HG03045 (cell line): Measurements from ENCODE around the gene YARS2.

Experiments used
- ATAC-seq: cut with Tn5 transposase; IDR thresholded peaks from one replicate; pipeline ENCODE4 v1.9.1; 2021; ENCODE audit warnings: mild to moderate bottlenecking, moderate library complexity; ENCODE audit not compliant: unreplicated experiment

The YARS2 gene

GRCh38 chr12:32755654-32756475 is at the start of gene YARS2:
Gene YARS2, minus strand, starts transcription at chr12:32755897. Its CDS starts 23 bp downstream, at chr12:32755874.
- peak; percentile 94 for ATAC-seq

- ATAC-seq, result no peak
Observed at GRCh38 chr12:32804301-32804700, 48.6 kb upstream of the YARS2 start.

- ATAC-seq, result no peak
Observed at GRCh38 chr12:32801269-32801980, 45.7 kb upstream of the YARS2 start.

- no peak for ATAC-seq
Observed at GRCh38 chr12:32794281-32794680, 38.6 kb upstream of the YARS2 start.

- ATAC-seq, result no peak
Observed at GRCh38 chr12:32789916-32790315, 34.2 kb upstream of the YARS2 start.

- no peak for ATAC-seq
Observed at GRCh38 chr12:32789446-32789845, 33.7 kb upstream of the YARS2 start.

- ATAC-seq, result no peak
Observed at GRCh38 chr12:32788405-32788804, 32.7 kb upstream of the YARS2 start.

- no peak for ATAC-seq
Observed at GRCh38 chr12:32785557-32785956, 29.9 kb upstream of the YARS2 start.

- no peak for ATAC-seq
Observed at GRCh38 chr12:32783029-32783428, 27.3 kb upstream of the YARS2 start.

GRCh38 chr12:32780071-32780470 is 24.4 kb upstream of the YARS2 start:
- no peak for ATAC-seq

GRCh38 chr12:32777691-32778175 is 22.0 kb upstream of the YARS2 start:
- no peak for ATAC-seq

GRCh38 chr12:32777159-32777558 is 21.5 kb upstream of the YARS2 start:
- ATAC-seq, result no peak

- ATAC-seq, result no peak
Observed at GRCh38 chr12:32776258-32776657, 20.6 kb upstream of the YARS2 start.

- no peak for ATAC-seq
Observed at GRCh38 chr12:32773691-32774090, 18.0 kb upstream of the YARS2 start.

- no peak for ATAC-seq
Observed at GRCh38 chr12:32770141-32770540, 14.4 kb upstream of the YARS2 start.

GRCh38 chr12:32768518-32768917 is 12.8 kb upstream of the YARS2 start:
- no peak for ATAC-seq

- ATAC-seq, result no peak
Observed at GRCh38 chr12:32765906-32766305, 10.2 kb upstream of the YARS2 start.

GRCh38 chr12:32761716-32762115 is 6.0 kb upstream of the YARS2 start:
- no peak for ATAC-seq

GRCh38 chr12:32757157-32757556 is 1.5 kb upstream of the YARS2 start:
- ATAC-seq, result no peak

- no peak for ATAC-seq
Observed at GRCh38 chr12:32756476-32757066, 874 bp upstream of the YARS2 start.

GRCh38 chr12:32755051-32755653 is 545 bp downstream of the YARS2 start:
- ATAC-seq, result peak; percentile 67
